Measurements from ENCODE around the gene CEP76. TPM values are rescaled to one million over a fixed set of nuclear protein-coding genes. Genes with fewer than 3 reads are reported as not detected.

The CEP76 gene, protein sequence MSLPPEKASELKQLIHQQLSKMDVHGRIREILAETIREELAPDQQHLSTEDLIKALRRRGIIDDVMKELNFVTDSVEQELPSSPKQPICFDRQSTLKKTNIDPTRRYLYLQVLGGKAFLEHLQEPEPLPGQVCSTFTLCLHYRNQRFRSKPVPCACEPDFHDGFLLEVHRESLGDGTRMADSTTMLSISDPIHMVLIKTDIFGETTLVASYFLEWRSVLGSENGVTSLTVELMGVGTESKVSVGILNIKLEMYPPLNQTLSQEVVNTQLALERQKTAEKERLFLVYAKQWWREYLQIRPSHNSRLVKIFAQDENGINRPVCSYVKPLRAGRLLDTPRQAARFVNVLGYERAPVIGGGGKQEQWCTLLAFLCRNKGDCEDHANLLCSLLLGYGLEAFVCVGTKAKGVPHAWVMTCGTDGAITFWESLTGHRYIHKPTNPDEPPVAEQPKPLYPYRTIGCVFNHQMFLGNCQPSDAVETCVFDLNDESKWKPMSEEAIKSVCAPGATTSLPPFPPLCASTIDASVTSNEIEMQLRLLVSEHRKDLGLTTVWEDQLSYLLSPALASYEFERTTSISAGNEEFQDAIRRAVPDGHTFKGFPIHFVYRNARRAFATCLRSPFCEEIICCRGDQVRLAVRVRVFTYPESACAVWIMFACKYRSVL
- 10 to 100 TPM; 13.0 to 15.2 TPM for total RNA-seq

DNA sequence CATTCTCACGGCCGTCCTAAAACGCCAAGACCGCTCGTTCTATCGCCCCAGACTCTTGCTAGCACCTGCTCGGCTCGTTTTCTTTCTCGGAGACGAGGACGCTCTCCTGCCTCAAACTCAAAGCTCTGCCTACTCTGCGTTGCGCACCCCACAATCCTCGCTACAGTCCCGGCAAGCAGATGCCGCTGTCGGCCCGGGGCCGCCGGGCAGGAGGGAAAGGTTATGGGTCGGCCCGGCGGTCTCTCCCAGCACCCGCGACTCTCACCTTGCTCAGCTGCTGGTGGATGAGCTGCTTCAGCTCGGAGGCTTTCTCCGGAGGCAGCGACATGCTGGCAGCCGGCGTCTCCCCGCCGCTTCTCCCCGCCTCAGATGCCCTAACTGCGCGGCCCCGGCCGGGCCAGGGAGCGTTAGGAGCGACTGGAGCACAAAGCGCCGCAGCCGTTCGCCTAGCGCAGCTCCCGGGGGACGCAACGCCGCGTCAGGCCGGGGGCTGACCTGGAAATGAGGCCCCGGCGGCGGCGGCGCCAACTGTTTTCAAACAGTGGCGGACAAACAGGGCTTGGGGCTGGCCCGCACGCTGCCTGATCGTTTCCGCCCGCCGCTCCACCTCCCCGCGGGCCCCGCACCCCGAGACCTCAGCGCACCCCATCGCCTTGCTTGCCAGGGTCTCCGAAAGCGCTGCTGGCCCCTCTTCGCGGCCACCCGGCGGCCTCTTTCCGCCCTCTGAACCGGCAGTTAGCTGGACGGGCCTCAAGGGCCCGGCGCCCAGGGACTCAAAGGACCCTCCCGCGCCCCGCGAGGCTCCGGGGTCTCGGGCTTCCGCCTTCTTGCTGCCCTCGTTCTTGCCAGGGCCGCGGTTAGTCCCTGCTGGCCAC, at the start of gene CEP76, which contains the start of gene PSMG2:
TSS of gene CEP76 (minus strand) at position 503 of the 875 bp plus-strand sequence. CDS start at position 328, 175 bp downstream.
TSS of gene PSMG2 (plus strand) at position 822 of the 875 bp plus-strand sequence. CDS start 66 bp downstream, outside the sequence.
- ChIA-PET POLR2A (interaction anchor here (0.5 to 1.4 kb wide), 7 partner anchors 12 to 907 kb away, joined by 3 to 12 read pairs (median 5); partner anchors contain the start of genes AFG3L2, CEP192 and PRELID3A), CTCF (interaction anchor here (0.8 to 1.2 kb wide), 4 partner anchors 22 to 325 kb away, joined by 3 read pairs; partner anchors contain the start of gene AFG3L2)

DNA sequence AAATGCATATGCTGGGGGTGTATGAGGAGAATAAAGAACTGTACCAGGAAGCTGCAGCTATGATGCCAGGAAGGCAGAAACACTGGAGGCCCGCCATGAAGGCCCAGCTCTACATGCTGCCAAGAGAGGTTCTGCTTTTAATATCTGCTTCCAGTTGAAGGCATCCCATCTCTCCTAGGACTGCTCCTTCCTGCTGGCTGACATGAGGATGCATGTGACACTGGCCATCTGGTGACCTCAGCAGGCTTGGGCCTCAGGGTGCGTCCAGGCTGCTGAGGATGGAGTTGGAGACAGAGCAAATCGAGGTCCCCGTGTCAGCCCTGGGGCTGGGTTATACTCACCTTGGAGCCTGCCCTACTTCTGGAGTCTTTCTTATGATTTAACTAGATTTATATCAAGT, 49.4 kb upstream of the CEP76 start:
- POLR2A ChIA-PET: no interaction called here
- CTCF ChIA-PET: interaction anchor here (1.0 kb wide), 1 partner anchor 10 kb away, joined by 3 read pairs; no protein-coding TSS in a partner anchor

DNA sequence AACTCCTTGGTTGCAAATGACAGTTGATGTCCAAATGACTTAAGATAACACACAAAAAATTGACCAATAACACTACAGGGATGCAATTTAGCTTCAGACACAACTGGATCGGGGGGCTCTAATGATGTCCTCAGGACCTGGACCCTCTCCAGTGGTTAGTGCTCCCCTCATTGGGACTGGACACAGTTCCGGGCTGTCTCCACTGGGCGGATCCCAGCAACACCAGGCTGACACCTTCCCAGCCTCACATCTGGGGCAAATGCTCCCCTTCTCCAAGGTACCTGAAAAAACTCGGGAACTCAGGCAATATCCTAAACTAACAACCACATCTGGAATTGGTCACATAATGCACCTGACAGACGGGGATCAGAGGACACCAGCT, 49.0 kb upstream of the CEP76 start:
- POLR2A ChIA-PET: no interaction called here
- CTCF ChIA-PET: no interaction called here

DNA sequence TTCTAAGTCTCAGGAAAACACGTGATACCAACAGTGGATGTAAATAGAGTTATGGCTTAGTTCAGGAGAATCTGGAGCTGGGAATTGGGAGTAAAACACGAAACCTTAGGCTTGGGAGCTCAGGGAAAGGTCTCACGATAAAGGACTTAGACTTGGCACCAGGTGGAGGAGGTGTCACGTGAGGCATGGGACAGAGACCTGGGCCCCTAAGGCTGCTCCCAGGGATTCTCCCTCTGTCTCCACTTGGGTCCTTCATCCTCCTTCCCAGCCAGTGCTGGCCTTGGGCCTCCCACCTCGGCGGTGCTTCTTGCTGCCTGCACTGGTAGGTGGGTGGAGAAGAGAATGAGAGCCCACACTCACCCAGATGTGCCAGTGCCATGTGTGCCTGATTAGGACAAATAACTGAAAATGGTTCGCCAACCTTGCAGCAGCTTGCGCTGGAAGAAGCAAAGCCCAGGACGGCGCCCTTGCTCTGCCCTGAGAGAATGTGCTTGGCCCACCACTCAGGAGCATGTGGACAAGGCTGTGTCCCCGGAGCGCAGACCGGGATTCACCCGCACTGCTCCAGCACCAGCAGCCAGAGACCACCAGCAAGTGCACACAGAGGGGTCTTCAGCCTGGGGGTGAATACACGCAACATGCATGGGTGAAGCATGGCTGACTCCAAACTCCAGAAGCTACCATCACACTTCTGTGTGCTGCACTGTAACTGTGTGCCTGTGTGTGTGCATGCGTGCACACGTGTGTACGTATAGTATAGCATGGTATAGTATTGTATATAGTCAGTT, 48.4 kb upstream of the CEP76 start:
- ChIA-PET CTCF (no interaction called here), POLR2A (no interaction called here)

DNA sequence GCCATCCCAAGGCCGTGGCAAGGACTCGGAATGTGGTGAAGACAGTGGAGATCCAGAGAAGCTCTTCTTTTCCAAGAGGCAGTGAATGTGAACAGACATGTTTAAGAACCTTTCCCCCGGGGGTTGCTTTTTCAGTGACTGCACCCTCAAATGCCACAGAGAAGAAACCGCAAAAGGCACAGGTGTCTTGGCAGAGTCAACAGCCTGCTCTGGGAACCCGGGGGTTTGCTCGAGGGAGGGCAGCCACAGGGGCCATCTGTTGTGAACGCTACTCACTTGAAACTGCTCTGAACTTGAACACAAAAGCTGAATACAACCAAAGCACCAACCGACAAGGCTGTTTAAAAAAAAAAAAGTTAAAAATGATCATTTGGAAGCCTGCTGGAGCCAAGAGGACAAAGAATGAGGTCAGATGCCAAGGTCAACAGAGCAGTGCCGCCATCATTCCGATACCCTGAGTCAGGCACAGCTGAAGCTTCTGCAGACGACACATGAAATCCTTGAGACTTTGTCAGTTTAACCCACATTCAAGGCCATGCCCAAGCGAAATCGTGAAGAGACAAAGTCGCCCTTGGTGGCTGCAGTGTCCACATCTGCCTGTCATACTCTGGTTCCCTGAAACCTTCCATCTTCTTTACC, 47.7 kb upstream of the CEP76 start:
- CTCF ChIA-PET: no interaction called here
- POLR2A ChIA-PET: no interaction called here

DNA sequence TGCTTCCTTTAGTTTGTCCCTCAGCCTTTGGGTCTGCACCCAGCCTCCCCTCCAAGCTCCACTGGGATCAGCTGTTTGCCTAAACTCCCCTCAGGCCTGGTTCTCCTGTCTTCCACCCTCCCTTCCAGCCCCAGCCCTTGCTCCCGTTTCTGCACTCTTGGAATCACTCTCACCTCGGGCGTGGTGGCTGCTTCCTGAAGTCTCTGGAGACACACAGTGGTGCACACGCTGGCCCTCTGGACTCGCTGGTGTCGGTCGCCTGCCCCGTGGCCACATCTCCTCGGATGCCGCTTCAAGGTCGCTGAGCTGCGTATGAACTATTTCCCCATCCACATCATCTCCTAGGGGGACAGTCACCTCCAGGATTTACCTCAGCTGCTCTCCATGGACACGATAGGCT, 46.6 kb upstream of the CEP76 start:
- POLR2A ChIA-PET: no interaction called here
- CTCF ChIA-PET: no interaction called here

DNA sequence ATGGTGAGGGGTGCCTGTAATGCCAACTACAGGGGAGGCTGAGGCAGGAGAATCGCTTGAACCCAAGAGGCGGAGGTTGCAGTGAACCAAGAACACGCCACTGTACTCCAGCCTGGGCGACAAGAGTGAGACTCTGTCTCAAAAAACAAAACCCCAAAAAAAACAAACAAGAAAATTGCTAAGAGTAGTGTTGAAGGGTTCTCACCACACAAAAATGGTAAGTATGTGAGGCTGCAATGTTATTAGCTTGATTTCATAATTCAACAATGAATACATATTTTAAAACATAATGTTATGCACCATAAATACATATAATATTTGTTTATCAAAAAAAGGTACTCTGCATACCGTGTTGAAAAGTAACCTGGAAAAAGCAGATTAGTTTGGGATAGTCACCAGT, 46.1 kb upstream of the CEP76 start:
- ChIA-PET CTCF (no interaction called here), POLR2A (no interaction called here)

DNA sequence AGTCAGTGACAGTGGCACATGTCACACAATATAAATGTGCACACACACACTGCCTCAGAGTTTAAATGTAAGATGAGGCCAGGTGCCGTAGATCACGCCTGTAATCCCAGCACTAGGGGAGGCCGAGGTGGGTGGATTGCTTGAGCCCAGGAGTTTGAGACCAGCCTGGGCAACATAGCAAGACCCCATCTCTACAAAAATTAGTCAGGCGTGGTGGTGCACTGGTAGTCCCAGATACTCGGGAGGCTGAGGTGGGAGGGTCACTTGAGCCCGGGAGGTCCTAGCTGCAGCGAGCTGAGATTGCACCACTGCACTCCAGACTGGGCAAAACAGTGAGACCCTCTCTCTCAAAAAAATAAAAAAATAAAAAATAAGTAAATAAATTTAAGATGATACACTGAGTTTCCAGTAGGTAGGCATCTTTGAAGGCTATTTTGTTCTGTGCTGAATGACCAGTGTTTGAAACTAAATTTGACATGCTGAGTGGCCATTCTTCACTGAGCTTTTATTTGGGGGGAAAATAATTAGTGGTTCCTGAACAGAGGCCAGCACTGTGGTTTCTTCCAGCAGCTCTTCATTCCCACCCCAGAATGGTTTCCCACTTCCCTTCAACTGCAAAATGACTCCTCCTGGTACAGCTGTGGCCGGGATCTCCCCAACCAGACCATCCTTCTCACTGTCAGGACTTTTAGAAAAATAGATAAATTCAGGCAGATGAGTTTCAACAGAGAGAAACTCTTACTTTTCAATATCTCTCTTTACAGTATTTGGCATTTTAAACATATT, 45.2 kb upstream of the CEP76 start:
- POLR2A ChIA-PET: interaction anchor here (0.6 kb wide), 1 partner anchor 173 kb away, joined by 3 read pairs; no protein-coding TSS in a partner anchor
- CTCF ChIA-PET: no interaction called here

DNA sequence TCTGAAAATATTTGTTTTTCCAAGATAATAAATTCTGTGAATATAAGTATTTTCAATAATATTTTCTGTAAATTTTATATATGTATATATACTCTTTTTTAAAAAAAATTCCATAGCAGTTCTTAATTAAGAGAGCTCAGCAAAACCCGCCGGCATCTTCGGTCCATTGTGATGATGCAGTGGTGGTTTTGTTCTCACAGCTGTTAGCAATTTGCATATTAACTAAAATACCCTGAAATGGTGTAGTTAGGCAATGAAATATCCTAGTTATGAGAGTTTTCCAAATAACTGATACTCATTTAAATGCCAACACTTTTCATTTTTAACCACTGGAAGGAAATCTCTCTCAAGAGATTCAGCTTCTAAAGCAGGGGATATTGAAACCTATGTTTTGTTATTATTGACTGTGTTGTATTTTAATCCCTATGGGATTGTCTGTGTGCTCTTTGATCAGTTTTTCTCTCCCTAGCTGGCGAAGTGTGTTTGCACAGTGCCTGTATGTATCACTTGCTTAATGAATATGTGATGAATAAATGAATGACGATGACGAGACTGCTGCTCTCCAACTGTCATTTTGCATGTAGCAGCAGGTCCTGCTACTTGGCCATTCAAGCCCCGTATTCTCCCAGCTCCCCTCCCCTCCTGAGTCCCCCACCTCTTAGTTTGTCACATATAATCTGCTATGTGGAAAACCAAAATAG, 42.7 kb upstream of the CEP76 start:
- CTCF ChIA-PET: interaction anchor here (1.0 to 2.6 kb wide), 6 partner anchors 145 to 404 kb away, joined by 3 to 20 read pairs (median 4); no protein-coding TSS in a partner anchor
- POLR2A ChIA-PET: interaction anchor here (0.5 kb wide), 1 partner anchor 18 kb away, joined by 3 read pairs; no protein-coding TSS in a partner anchor

DNA sequence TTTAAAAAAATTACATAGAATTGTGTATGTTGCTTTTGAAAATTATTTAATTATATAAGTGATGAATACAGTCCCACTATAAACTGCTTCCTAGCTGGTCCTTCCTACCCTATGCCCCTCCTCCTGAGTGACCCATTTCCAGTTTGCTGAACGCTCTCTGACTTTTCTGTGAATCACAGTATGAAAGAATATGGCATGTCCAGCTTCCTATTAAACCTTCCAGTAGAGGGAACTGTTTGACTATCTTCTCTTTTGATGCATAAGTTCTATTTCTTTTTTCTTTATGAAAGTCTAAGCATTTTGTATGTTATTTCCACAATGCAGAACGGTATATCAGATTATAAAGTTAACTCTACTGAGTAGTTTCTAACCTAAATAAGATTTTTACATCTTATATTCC, 41.6 kb upstream of the CEP76 start:
- POLR2A ChIA-PET: interaction anchor here (1.2 kb wide), 1 partner anchor 139 kb away, joined by 9 read pairs; no protein-coding TSS in a partner anchor
- CTCF ChIA-PET: interaction anchor here (0.7 to 2.6 kb wide), 5 partner anchors 31 to 190 kb away, joined by 3 to 20 read pairs (median 4); no protein-coding TSS in a partner anchor

DNA sequence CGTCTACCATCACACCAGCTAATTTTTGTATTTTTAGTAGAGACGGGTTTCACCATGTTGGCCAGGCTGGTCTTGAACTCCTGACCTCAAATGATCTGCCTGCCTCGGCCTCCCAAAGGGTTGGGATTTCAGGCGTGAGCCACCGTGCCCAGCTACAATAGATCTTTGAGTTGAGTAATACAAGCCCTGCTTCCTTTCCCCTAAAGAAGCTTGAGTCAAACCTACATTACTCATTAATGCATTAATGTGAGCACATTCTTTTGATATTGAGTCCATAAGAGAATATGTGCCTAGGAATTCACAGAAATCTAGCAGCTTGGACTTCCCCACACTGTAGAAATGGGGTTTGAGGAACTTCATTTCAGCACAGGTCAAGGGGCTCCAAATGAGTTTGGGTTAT, 39.9 kb upstream of the CEP76 start:
- ChIA-PET POLR2A (no interaction called here), CTCF (interaction anchor here (0.7 kb wide), 1 partner anchor 201 kb away, joined by 4 read pairs; no protein-coding TSS in a partner anchor)

DNA sequence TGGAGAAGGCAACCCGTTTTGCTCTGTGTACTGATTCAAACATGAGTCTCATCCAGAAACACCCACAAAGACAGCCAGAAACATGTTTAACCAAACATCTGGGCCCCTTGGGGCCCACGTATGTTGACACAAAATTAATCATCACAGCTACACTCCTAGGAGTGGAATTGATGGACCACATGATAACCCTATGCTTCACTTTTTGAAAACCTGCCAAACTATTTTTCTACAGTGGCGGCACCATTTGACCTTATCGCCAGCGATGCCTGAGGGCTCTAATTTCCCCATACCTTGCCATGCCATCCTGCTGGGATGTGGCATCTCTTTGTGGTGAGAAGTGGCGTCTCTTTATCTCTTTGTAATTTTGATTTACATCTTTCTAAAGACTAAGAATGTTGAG, 38.8 kb upstream of the CEP76 start:
- CTCF ChIA-PET: interaction anchor here (0.9 kb wide), 1 partner anchor 193 kb away, joined by 3 read pairs; no protein-coding TSS in a partner anchor
- POLR2A ChIA-PET: interaction anchor here (0.6 kb wide), 1 partner anchor 142 kb away, joined by 7 read pairs; no protein-coding TSS in a partner anchor

DNA sequence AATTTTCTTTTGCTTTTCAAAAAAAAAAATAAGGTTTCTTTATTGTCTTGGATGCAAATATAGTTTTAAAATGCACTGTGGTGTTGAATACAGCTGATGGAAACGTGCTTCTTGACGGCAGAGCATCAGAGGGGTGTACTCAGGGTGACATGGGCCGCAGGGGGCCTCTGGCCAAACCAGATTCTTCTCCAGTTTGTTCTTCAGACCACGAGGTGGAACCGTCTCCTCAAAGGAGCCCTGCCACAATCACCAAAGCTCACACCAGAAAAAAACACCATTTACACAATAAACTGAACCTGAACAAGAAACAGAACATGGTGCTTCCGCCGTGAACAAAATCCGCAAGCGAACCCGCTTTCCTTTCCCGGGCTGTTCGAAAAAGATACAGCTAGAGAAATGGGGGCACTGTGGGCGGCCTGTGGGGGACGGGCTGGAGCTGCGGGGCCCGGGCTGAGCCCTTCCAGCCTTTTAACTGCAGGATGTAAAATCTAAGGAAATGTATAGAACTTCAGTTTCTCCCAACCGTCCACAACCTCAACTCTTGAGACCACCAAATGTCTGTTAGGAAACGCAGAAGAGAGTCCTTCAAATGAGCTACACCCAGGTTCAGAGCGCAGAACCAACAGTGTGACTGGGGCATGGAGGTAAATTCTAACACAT, 34.9 kb upstream of the CEP76 start:
- POLR2A ChIA-PET: interaction anchor here (0.5 kb wide), 1 partner anchor 104 kb away, joined by 3 read pairs; no protein-coding TSS in a partner anchor
- CTCF ChIA-PET: interaction anchor here (0.8 to 1.6 kb wide), 2 partner anchors 10 to 197 kb away, joined by 3 to 5 read pairs; no protein-coding TSS in a partner anchor

DNA sequence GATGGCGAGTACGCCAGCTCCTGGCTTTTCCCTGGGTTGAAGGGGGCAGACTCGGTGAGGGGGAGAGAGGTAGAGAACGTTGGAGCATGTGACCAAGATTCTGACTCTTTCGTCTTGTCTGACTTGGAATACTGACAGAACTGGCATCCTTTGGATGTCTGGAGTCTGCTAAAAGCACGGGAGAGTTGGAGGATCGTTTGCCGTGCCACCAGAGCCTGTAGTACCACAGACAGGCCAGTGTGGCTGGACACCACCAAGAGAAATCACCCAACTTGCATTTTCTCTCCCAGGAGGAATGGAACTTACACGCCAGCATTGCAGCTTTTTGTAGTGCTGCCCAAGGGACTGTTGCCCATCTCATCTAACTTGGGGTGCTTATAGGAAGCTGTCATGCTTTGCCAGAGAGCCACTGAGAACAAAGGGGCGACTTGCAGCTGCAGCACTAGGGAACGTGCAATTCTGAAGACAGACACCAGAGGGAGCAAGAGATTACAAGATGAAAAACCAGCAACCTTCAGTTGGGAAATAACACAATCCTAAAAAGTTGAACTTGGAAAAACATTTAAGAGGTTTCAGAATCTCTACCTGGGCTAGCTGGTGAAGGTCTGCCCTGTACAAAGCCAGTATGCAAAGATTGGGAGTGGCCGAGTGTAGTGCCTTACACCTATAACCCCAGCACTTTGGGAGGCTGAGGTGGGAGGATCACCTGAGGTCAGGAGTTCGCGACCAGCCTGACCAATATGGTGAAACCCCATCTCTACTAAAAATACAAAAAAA, 24.4 kb upstream of the CEP76 start:
- ChIA-PET POLR2A (no interaction called here), CTCF (interaction anchor here (0.5 to 3.0 kb wide), 13 partner anchors 11 to 334 kb away, joined by 3 to 18 read pairs (median 4); partner anchors contain the start of gene PTPN2)

DNA sequence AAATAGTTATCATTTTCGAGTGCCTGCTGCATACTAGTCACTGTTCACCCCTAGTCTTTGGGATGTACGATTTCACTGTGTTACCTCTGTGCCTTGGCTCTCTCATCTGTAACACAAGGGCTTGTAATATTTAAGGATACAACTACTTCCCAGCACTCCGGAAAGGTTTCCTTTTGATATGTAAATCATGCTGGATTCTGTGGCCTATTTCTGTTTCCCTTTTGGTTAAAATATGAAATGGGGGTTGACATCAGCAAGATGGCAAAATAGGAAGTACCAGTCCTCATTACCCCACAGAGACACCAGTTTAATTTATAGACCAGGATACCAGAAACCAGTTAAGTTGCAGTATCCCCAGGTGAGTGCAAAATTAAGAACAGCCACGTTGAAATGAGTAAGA, 23.8 kb upstream of the CEP76 start:
- POLR2A ChIA-PET: no interaction called here
- CTCF ChIA-PET: interaction anchor here (1.3 to 3.0 kb wide), 8 partner anchors 11 to 212 kb away, joined by 3 to 18 read pairs (median 5); no protein-coding TSS in a partner anchor

Measured in activated CD8-positive, alpha-beta memory T cell treated with anti-CD3 and anti-CD28 coated beads for 36 hours (primary cell).